Prostate gland (tissue), 2 donors: ENCODE results near the gene IFITM1.

Experiments used
- POLR2A ChIP-seq: fragments of 450-650 bp; IDR thresholded peaks from one replicate; pipeline ENCODE4 v1.6.1; 2016; ENCODE audit warnings: antibody characterized with exemption, mild to moderate bottlenecking
- TF ChIP-seq, protein P1 (sequence below), 4 experiments: fragments of 200-600 bp in 2 of 4; fragments of 450-650 bp in 2 of 4; sonication (generic) in 2 of 4; IDR thresholded peaks; 1 replicate in 3 of 4; 2 replicates in 1 of 4; pipeline ENCODE4 v1.5.1; 2016 to 2019; ENCODE audit warnings: antibody characterized with exemption in 4 of 4, mild to moderate bottlenecking in 2 of 4, moderate library complexity in 2 of 4

DNA sequence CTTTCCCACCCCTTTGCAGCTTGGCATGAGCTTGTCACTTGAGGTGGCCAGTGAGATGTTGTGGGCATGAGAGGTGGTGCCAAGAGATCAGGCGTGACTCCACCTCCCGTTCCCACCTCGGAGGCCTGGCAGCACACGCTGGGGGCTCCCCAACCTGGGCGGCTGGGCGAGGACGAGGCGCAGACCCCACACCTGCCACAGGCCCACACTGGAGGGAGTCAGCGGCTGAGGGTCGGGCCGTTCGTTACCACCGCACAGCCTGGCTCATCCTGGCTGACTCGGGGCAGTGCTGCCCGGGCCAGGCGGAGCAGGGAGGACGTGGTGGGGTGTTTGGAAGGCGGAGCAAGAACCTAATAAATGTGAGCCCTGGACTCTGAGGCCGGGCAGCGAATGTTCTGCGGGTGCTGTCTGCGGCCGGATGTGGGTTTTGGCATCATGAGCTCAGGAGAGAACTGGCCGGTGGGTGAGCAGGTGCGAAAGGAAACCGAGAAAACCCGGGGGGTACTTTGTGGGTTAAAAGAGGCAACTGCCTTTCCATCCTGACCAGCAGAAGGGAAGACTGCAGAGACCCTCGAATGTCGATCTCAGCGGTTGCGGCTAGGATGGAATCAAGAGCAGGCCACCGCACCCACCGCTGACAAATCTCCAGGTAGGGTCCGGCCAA, 17.0 kb downstream of the IFITM1 start:
- TF ChIP-seq, protein P1, sequence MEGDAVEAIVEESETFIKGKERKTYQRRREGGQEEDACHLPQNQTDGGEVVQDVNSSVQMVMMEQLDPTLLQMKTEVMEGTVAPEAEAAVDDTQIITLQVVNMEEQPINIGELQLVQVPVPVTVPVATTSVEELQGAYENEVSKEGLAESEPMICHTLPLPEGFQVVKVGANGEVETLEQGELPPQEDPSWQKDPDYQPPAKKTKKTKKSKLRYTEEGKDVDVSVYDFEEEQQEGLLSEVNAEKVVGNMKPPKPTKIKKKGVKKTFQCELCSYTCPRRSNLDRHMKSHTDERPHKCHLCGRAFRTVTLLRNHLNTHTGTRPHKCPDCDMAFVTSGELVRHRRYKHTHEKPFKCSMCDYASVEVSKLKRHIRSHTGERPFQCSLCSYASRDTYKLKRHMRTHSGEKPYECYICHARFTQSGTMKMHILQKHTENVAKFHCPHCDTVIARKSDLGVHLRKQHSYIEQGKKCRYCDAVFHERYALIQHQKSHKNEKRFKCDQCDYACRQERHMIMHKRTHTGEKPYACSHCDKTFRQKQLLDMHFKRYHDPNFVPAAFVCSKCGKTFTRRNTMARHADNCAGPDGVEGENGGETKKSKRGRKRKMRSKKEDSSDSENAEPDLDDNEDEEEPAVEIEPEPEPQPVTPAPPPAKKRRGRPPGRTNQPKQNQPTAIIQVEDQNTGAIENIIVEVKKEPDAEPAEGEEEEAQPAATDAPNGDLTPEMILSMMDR (IDR thresholded peaks at IDR 0.05), result no peak
- TF ChIP-seq POLR2A, result no peak
